Mammary epithelial cell (primary cell): Measurements from ENCODE around the gene COL4A2.

Source experiments
- EZH2 ChIP-seq: IDR thresholded peaks from 2 replicates; pipeline ENCODE4 v1.6.1; 2012; ENCODE audit warnings: low read length, inconsistent platforms, borderline replicate concordance
- TF ChIP-seq, protein P1 (sequence below), 2 donors: IDR thresholded peaks in 1 of 2; conservative IDR thresholded peaks in 1 of 2; 2 replicates each; pipeline ENCODE4 v1.5.1; 2011 to 2012; ENCODE audit warnings: inconsistent platforms in 2 of 2, low read length in 2 of 2, mild to moderate bottlenecking in 2 of 2, control low read depth in 1 of 2, low read depth in 1 of 2; ENCODE audit not compliant: insufficient read depth in 1 of 2; ENCODE audit errors: extremely low read depth in 1 of 2

DNA sequence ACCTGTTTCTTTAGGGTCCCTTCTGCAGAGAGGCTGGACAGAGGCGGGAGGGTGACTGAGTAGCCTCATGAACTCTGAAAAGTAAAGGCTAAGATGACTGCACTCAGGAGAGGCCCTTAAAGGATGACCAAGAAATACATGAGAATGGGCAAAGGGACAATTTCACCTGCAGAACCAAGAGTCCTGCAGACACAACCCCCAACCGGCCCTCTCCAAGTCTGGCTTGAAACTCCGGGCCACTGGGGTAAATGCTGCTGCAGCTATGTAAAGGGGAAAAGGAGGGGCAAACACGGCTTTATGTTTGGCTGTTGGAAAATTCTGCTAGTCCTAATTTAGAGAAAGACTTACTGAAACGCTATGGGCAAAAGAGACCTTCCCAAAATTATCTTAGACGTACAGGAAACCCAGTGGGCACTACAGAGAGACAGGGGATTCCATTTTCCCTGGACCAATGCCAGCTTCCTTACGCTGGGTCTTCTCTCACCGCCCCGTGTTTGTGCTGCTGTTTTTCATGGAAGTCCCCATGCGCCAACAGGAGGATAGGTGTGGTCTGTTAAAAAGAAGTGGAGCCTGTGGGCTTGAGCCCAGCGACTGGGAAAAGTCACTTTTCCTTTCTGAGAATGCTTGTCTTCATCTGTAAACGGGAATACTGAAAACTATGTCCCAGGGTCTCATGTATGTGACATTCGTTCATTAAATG lies 10.6 kb downstream of the COL4A2 start:
- TF ChIP-seq, protein P1, sequence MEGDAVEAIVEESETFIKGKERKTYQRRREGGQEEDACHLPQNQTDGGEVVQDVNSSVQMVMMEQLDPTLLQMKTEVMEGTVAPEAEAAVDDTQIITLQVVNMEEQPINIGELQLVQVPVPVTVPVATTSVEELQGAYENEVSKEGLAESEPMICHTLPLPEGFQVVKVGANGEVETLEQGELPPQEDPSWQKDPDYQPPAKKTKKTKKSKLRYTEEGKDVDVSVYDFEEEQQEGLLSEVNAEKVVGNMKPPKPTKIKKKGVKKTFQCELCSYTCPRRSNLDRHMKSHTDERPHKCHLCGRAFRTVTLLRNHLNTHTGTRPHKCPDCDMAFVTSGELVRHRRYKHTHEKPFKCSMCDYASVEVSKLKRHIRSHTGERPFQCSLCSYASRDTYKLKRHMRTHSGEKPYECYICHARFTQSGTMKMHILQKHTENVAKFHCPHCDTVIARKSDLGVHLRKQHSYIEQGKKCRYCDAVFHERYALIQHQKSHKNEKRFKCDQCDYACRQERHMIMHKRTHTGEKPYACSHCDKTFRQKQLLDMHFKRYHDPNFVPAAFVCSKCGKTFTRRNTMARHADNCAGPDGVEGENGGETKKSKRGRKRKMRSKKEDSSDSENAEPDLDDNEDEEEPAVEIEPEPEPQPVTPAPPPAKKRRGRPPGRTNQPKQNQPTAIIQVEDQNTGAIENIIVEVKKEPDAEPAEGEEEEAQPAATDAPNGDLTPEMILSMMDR (conservative IDR thresholded peaks at IDR 0.05 in 1 of 2, IDR thresholded peaks at IDR 0.05 in 1 of 2; ENCODE audit: extremely low read depth in 1 of 2, insufficient read depth in 1 of 2, low read depth in 1 of 2, low read length in 2 of 2): no peak
- no peak for TF ChIP-seq EZH2
